ENCODE data around the gene ADGRL1.
"Not testable (repeated sequence)": the region's sequence is repeated elsewhere in the genome, so short reads cannot be mapped to it uniquely, and the experiment has no call there.

ADGRL1 gene

DNA sequence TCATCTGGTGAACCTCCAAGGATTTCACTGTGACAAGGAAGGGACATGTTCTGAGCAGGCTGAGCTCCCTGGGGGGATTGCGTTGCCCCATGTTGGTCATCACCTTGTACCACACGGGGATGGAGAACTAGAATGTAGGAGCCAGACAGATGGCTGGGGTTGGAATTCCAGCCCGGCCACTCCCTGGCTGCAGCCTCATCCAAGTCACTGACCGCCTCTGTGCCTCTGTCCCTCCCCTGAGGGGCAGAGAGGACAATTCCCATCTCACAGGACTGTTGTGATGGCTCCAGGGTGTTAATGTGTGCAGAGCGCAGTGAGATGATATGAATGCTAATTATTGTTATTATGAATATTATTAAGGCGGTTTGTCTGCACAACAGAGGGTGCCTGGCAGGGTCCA lies 24.1 kb downstream of the ADGRL1 start:
- TF ChIP-seq, protein P1, sequence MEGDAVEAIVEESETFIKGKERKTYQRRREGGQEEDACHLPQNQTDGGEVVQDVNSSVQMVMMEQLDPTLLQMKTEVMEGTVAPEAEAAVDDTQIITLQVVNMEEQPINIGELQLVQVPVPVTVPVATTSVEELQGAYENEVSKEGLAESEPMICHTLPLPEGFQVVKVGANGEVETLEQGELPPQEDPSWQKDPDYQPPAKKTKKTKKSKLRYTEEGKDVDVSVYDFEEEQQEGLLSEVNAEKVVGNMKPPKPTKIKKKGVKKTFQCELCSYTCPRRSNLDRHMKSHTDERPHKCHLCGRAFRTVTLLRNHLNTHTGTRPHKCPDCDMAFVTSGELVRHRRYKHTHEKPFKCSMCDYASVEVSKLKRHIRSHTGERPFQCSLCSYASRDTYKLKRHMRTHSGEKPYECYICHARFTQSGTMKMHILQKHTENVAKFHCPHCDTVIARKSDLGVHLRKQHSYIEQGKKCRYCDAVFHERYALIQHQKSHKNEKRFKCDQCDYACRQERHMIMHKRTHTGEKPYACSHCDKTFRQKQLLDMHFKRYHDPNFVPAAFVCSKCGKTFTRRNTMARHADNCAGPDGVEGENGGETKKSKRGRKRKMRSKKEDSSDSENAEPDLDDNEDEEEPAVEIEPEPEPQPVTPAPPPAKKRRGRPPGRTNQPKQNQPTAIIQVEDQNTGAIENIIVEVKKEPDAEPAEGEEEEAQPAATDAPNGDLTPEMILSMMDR (conservative IDR thresholded peaks at IDR 0.05), result no peak
- H3K27ac ChIP-seq, result no peak overlapping the region

DNA sequence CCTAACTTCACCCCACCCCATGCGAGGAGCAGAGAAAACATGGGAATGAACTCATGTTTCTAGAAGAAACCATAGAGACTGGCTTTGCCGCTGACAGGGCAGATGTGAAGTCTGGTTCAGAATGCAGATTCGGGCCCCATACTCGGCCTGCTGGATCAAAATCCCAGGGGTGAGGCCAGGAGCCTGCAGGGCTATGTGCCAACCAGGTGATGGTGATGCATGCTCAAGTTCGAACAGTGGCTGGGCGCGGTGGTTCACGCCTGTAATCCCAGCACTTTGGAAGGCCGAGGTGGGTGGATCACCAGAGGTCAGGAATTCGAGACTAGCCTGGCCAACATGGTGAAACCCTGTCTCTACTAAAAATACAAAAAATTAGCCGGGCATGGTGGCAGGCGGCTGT lies 24.8 kb downstream of the ADGRL1 start:
- not testable (repeated sequence) for H3K27ac ChIP-seq

DNA sequence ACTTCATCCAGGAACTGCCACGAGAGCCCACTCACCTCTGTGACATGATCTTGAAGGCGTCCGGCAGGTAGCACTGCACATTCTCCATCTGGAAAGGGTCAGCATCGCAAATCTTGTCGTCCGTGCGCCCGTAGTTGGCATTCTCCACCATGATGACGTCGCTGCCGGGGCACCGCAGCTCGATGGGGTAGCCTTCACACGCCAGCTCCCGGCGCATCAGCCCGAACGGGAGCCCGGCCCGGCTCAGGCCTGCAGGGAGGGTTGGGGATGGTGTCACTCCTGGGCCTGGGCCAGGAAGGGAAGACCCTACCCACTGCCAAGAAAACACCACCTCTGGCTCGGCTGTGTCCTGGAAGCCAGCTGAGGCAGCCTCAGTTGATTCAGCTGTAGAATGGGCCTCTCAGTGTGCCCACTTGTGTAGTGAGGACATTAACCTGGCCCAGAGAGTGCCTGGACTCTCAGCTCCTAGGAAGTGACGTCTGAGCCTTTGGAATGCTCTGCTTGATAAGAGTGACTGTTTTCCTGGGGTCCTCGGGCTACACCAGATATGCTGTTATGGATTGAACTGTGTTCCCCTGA lies 28.4 kb downstream of the ADGRL1 start:
- TF ChIP-seq, protein P1 (conservative IDR thresholded peaks at IDR 0.05), result no peak
- H3K27ac ChIP-seq, result no peak overlapping the region

DNA sequence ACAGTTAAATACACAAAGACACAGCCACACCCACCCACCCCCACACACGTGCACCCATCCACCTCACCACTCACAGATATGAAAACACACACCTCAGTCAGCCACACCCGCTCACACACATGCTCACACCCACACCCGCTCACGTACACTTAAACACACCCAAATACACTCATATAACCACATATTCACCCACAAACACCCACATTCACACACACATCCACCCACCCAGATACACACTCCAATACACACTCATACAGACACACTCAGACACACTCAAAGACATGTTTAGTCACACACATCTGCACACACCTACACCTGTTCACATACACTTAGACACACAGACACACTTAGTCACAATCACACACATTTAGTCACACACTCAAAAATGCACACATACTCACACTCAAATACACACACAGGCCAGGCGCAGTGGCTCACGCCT lies 30.6 kb downstream of the ADGRL1 start:
- TF ChIP-seq, protein P1 (conservative IDR thresholded peaks at IDR 0.05), result no peak
- no peak overlapping the region for H3K27ac ChIP-seq

DNA sequence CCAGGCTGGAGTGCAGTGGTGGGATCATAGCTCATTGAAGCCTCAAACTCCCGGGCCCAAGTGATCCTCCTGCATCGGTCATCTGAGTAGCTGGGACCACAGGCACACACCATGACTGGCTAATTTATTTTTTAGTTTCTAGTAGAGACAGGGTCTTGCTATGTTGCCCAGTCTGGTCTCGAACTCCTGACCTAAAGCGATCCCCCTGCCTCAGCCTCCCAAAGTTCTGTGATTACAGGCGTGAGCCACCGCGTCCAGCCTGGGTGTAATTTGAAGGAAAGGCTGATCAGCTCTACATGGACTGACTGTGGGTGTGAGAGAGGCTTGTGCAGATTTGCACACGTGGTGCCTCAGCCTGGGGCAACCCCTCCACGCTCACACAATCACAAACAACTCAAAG lies 31.1 kb downstream of the ADGRL1 start:
- TF ChIP-seq, protein P1 (conservative IDR thresholded peaks at IDR 0.05), result no peak
- no peak overlapping the region for H3K27ac ChIP-seq

DNA sequence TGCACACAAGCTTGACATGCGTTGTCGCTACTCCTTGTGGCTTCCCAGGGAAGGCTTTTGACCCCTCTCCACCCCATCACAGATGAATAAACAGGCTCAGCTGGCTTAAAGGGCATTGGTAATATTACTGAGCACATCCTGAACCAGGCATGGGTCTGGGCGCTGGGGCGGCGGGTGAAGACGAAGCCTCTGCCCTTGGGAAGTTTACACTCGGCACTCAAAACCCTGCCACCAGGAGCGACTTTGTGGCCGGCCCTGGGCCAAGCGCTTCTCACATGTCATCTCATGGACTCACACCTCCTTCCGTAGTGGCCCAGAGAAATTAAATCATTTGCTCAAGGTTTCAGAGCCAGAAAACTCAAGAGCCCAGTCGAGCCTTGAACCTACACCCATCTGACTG lies 37.0 kb downstream of the ADGRL1 start:
- H3K27ac ChIP-seq, result no peak overlapping the region
- TF ChIP-seq, protein P1 (conservative IDR thresholded peaks at IDR 0.05), result no peak

DNA sequence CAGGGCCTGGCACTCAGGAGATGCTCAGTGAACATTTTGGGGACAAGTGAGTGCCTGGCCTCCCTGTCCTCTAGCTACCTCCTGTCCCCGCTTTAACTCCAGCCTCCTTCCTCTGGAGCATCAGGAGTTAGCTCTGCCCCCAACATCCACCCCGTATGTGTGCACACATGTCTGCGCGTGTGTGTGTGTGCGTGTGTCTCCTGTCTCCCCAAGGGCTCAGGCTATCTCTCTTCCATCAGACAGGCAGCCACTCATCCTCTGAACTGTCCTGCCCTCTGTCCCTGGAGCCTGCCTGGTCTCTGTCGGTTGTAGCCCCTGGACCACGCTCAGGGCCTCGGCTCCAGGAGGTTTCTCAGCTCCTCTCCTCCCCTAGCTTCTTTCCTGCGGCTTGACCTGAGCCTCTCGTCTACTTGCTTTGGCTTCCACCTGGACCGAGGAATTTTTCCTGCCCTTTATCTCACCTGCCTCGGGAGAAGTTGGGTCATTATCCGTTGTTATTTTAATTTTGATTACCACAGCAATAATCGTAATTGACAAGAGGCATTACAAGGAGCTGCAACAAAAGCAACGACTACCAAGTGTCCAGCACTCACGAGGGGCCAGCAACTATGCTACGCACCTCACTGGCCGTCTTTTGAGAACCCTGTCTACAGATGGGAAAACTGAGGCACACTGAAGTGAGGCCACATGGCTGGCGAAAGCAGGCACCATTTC lies 37.6 kb downstream of the ADGRL1 start:
- TF ChIP-seq, protein P1 (conservative IDR thresholded peaks at IDR 0.05), result no peak
- H3K27ac ChIP-seq, result no peak overlapping the region

DNA sequence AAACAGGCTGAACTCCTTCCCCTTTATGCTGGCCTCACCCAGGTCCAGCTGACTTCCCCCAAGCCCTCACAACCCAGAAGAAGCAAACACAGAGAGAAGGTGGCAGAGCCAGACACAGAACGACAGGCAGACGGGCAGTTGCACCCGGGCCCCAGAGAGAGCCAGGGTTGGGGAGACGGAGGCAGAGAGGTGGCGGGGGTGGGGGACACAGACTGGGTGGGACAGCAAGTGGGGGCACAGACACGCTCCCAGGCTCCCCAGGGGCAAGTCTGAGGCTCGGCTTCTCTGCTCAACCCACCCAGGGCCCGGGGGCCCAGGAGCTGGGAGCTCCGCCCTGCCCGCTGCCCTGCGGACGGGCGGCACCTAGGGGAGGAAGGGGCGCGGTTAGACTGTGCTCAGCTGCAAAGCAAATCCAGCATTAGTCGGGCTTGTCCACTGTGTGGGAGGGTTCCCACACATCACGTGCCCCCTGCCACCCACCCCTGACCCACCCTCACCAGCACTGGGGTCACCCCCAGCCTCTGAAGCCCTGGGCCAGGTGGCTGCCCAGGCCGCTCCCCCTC lies 38.3 kb downstream of the ADGRL1 start:
- TF ChIP-seq, protein P1 (conservative IDR thresholded peaks at IDR 0.05), result no peak
- H3K27ac ChIP-seq, result no peak overlapping the region
